ENCODE data around the gene DNMT3B.

GRCh38 chr20:32796981-32797451 is 34.8 kb downstream of the DNMT3B start:
- TF ChIP-seq CTCF (IDR thresholded peaks at IDR 0.05; ENCODE audit: low read depth, low read length, missing input control) (no peak), GABPA (IDR thresholded peaks at IDR 0.05 in 1 of 2, conservative IDR thresholded peaks at IDR 0.05 in 1 of 2) (no peak), YY1 (IDR thresholded peaks at IDR 0.05) (no peak), REST (IDR thresholded peaks at IDR 0.05) (no peak), TAF1 (conservative IDR thresholded peaks at IDR 0.05) (no peak), MAX (IDR thresholded peaks at IDR 0.05) (no peak), RAD21 (IDR thresholded peaks at IDR 0.05) (no peak), JUND (IDR thresholded peaks at IDR 0.05) (no peak), ATF3 (IDR thresholded peaks at IDR 0.05) (no peak), SP1 (IDR thresholded peaks at IDR 0.05) (no peak), ZBTB33 (IDR thresholded peaks at IDR 0.05) (no peak)
